Amniotic stem cell (primary cell): Measurements from ENCODE around the gene GAK.
"Not testable (repeated sequence)": the region's sequence is repeated elsewhere in the genome, so short reads cannot be mapped to it uniquely, and the experiment has no call there.

ENCODE experiments used
- DNase-seq: peaks from one replicate; lab custom pipeline; 2025; lab: John Stamatoyannopoulos, UW

Gene GAK

GRCh38 chr4:952881-953573 is 20.9 kb upstream of the GAK start:
- DNase-seq, result no peak

- no peak for DNase-seq
These were observed 19.7 kb upstream of the GAK start for GRCh38 chr4:951594-952468.

GRCh38 chr4:951186-951585 is 19.1 kb upstream of the GAK start:
- no peak for DNase-seq

GRCh38 chr4:950136-951020 is 18.3 kb upstream of the GAK start:
- no peak for DNase-seq

GRCh38 chr4:949656-950055 is 17.5 kb upstream of the GAK start:
- DNase-seq, result no peak

GRCh38 chr4:948936-949300 is 16.8 kb upstream of the GAK start:
- no peak for DNase-seq

GRCh38 chr4:948101-948935 is 16.2 kb upstream of the GAK start:
- DNase-seq, result no peak

GRCh38 chr4:947491-947971 is 15.4 kb upstream of the GAK start:
- DNase-seq, result no peak

- DNase-seq, result no peak
These were observed 14.7 kb upstream of the GAK start for GRCh38 chr4:946517-947471.

GRCh38 chr4:946103-946450 is 14.0 kb upstream of the GAK start:
- no peak for DNase-seq

- no peak for DNase-seq
These were observed 13.4 kb upstream of the GAK start for GRCh38 chr4:945274-946102.

GRCh38 chr4:939508-939907 is 7.4 kb upstream of the GAK start:
- DNase-seq, result not testable (repeated sequence)

- no peak for DNase-seq
These were observed 576 bp upstream of the GAK start for GRCh38 chr4:932713-933070.

- no peak for DNase-seq
These were observed 739 bp downstream of the GAK start for GRCh38 chr4:931194-931959.

GRCh38 chr4:930827-931193 is 1.3 kb downstream of the GAK start:
- DNase-seq, result no peak

- no peak for DNase-seq
These were observed 2.0 kb downstream of the GAK start for GRCh38 chr4:930028-930551.

- no peak for DNase-seq
These were observed 2.9 kb downstream of the GAK start for GRCh38 chr4:929096-929765.

GRCh38 chr4:927566-927965 is 4.5 kb downstream of the GAK start:
- DNase-seq, result not testable (repeated sequence)
